PC-9 (cell line): ENCODE data around the gene DDIT4. TPM values are rescaled to one million over a fixed set of nuclear protein-coding genes. Genes with fewer than 3 reads are reported as not detected.

ENCODE experiments used
- BruUV-seq: library from RNA; stranded (reverse); fragments of 400-500 nt; replicated peaks from 2 replicates; lab custom pipeline; 2021; lab: Mats Ljungman, UMichigan
- CTCF ChIA-PET: fragments of 300-600 bp; sonication (Branson Sonifier 250); formaldehyde crosslinking; loops from one replicate; lab custom pipeline; 2022; ENCODE audit warnings: antibody characterized with exemption; lab: Charles Lee
- POLR2A ChIA-PET: fragments of 300-600 bp; sonication (Branson Sonifier 250); formaldehyde crosslinking; loops from one replicate; lab custom pipeline; 2022; ENCODE audit warnings: antibody characterized with exemption; ENCODE audit not compliant: unreplicated experiment; lab: Charles Lee
- DNase-seq, 2 experiments: peaks; one replicate each; pipeline versions ENCODE4 v3.0.0 to v3.0.0-alpha.2; 2015 to 2022; ENCODE audit warnings: mixed read lengths in 1 of 2
- H2AFZ ChIP-seq: fragments of 200-600 bp; sonication (generic); 2 replicates; pipeline ENCODE4 v1.8.1; 2017; ENCODE audit warnings: antibody characterized with exemption
- H3F3A ChIP-seq: fragments of 200-600 bp; sonication (generic); 2 replicates; pipeline ENCODE4 v1.8.1; 2017; ENCODE audit warnings: antibody characterized with exemption, mild to moderate bottlenecking, low read depth; ENCODE audit not compliant: insufficient read depth
- H3K27ac ChIP-seq: fragments of 200-600 bp; sonication (generic); 2 replicates; pipeline ENCODE4 v1.6.1; 2016; ENCODE audit warnings: mixed run types
- H3K27me3 ChIP-seq: fragments of 200-600 bp; sonication (generic); 2 replicates; pipeline ENCODE4 v1.6.1; 2016; ENCODE audit warnings: low read depth, mixed run types; ENCODE audit not compliant: insufficient read depth
- H3K36me3 ChIP-seq: fragments of 200-600 bp; sonication (generic); 2 replicates; pipeline ENCODE4 v1.6.1; 2016; ENCODE audit warnings: low read depth, mixed run types
- H3K4me1 ChIP-seq: fragments of 200-600 bp; sonication (generic); replicated peaks from 2 replicates; pipeline ENCODE4 v1.6.1; 2016; ENCODE audit warnings: mixed run types; ENCODE audit not compliant: insufficient read depth
- H3K4me2 ChIP-seq: fragments of 200-600 bp; sonication (generic); 2 replicates; pipeline ENCODE4 v1.6.1; 2017; ENCODE audit warnings: mixed run types
- H3K4me3 ChIP-seq: fragments of 200-600 bp; sonication (generic); 2 replicates; pipeline ENCODE4 v1.6.1; 2016; ENCODE audit warnings: mixed run types
- H3K79me2 ChIP-seq: fragments of 200-600 bp; sonication (generic); 2 replicates; pipeline ENCODE4 v1.6.1; 2017; ENCODE audit warnings: low read depth, mixed run types
- H3K9me2 ChIP-seq: fragments of 200-600 bp; sonication (generic); 2 replicates; pipeline ENCODE4 v1.8.1; 2017; ENCODE audit warnings: mild to moderate bottlenecking; ENCODE audit not compliant: insufficient read depth
- H3K9me3 ChIP-seq: fragments of 200-600 bp; sonication (generic); 2 replicates; pipeline ENCODE4 v1.8.1; 2016; ENCODE audit warnings: low read depth; ENCODE audit not compliant: insufficient read depth
- H4K20me1 ChIP-seq: fragments of 200-600 bp; sonication (generic); 2 replicates; pipeline ENCODE4 v1.8.1; 2017; ENCODE audit not compliant: insufficient read depth
- CTCF ChIP-seq: fragments of 200-600 bp; sonication (generic); conservative IDR thresholded peaks from 2 replicates; pipeline ENCODE4 v1.6.1; 2017; ENCODE audit warnings: mixed run types, antibody characterized with exemption, mild to moderate bottlenecking, moderate library complexity
- EZH2 ChIP-seq: fragments of 200-600 bp; sonication (generic); IDR thresholded peaks from 2 replicates; pipeline ENCODE4 v1.8.0; 2017; ENCODE audit warnings: antibody characterized with exemption, low read depth
- intact Hi-C: fragments of 100-400 bp; cut with micrococcal nuclease; formaldehyde crosslinking; loops from one replicate; pipeline ENCODE4 v1.10.0; 2022; ENCODE audit not compliant: unreplicated experiment
- total RNA-seq: library from RNA; stranded (reverse); gene quantifications from 2 replicates; pipeline ENCODE4 v1.2.3, GENCODE V29; 2021

The DDIT4 gene
- total RNA-seq, 1 experiment from 2014 or later: 212 TPM

DNA sequence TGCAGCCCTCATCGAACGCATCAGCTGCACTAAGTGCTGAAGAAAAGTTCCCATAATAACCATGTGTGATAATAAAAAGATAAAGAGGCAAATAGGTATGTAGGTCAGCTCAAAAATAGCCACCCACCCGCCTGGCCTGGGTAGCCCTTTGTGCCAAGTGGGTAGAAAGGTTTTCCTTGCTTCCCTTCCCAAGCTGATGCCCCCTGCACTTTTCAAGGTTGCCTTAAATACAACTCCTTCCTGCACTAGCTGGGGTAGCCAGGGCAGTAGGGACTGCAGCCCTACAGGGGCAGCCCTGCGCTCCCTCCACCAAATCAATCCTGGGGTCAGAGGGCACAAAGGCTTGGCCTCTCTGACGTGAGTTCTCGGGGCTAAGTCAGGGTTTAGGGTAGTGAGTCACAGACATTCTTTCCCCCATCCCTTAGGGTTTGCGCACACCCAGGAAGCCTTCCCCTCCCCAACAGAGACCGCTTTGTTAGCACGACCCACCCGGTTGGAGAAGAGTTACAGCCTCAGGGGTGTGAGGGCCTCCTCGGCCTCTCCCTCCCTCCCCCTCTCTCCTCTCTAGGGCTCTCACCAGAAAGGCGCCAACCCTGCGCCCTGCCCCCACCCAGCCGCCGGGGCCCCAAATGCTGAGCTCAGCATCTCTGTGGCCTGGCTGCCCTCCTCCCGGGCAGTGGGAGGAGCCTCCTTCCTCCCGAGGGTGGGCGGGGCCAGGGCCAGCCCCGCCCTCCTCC lies 13.3 kb upstream of the DDIT4 start:
- Histone ChIP-seq H3F3A (peaks cover 66% of the 10 kb centered on the region), H3K27ac (peak overlapping the region; percentile 97), H3K36me3 (no peaks in the 10 kb centered on the region), H3K4me2 (peak overlapping the region; percentile 94), H4K20me1 (no peaks in the 10 kb centered on the region), H3K9me3 (no peaks in the 10 kb centered on the region), H3K27me3 (no peaks in the 10 kb centered on the region), H3K4me3 (peak overlapping the region; percentile 63; the same call in 1 of the 2 replicates), H2AFZ (no peak overlapping the region), H3K79me2 (no peaks in the 10 kb centered on the region), H3K4me1 (peaks cover 73% of the 10 kb centered on the region), H3K9me2 (no peaks in the 10 kb centered on the region)
- POLR2A ChIA-PET: interaction anchor here (0.5 to 0.9 kb wide), 9 partner anchors 12 to 1047 kb away, joined by 3 to 8 read pairs (median 3); no protein-coding TSS in a partner anchor
- no TSS peak for BruUV-seq
- intact Hi-C loops: loop anchor here (1.0 to 2.0 kb wide), 2 partner anchors 12 to 180 kb away; no protein-coding TSS in a partner anchor
- peak; percentile 97 to 98 for DNase-seq
- CTCF ChIA-PET: interaction anchor here (0.5 to 1.3 kb wide), 9 partner anchors 12 to 212 kb away, joined by 3 to 9 read pairs (median 4); partner anchors contain the start of gene DDIT4
- TF ChIP-seq EZH2 (no peak), CTCF (no peak; the same call in 1 of the 2 replicates)

GRCh38 chr10:72260976-72261783 lies 12.5 kb upstream of the DDIT4 start:
- peak; percentile 45 to 52 for DNase-seq
- Histone ChIP-seq H2AFZ (peak overlapping the region; percentile 74), H3K9me2 (no peaks in the 10 kb centered on the region), H3K4me3 (peak overlapping the region; percentile 63), H4K20me1 (no peaks in the 10 kb centered on the region), H3K4me1 (peaks cover 80% of the 10 kb centered on the region), H3K9me3 (no peaks in the 10 kb centered on the region), H3F3A (peaks cover 74% of the 10 kb centered on the region), H3K27ac (peak overlapping the region; percentile 97), H3K36me3 (no peaks in the 10 kb centered on the region), H3K27me3 (no peaks in the 10 kb centered on the region), H3K79me2 (no peaks in the 10 kb centered on the region), H3K4me2 (peak overlapping the region; percentile 94)
- ChIA-PET POLR2A (interaction anchor here (0.6 to 0.9 kb wide), 6 partner anchors 12 to 74 kb away, joined by 3 to 8 read pairs (median 3); no protein-coding TSS in a partner anchor), CTCF (interaction anchor here (0.6 to 1.3 kb wide), 7 partner anchors 12 to 213 kb away, joined by 3 to 6 read pairs (median 4); partner anchors contain the start of gene DDIT4)
- intact Hi-C loops: loop anchor here (1.0 to 2.0 kb wide), 2 partner anchors 13 to 180 kb away; no protein-coding TSS in a partner anchor
- BruUV-seq: TSS peak; percentile 85
- TF ChIP-seq EZH2 (no peak), CTCF (no peak)
